ENCODE data around the gene RRP1.

Gene RRP1, protein sequence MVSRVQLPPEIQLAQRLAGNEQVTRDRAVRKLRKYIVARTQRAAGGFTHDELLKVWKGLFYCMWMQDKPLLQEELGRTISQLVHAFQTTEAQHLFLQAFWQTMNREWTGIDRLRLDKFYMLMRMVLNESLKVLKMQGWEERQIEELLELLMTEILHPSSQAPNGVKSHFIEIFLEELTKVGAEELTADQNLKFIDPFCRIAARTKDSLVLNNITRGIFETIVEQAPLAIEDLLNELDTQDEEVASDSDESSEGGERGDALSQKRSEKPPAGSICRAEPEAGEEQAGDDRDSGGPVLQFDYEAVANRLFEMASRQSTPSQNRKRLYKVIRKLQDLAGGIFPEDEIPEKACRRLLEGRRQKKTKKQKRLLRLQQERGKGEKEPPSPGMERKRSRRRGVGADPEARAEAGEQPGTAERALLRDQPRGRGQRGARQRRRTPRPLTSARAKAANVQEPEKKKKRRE

DNA sequence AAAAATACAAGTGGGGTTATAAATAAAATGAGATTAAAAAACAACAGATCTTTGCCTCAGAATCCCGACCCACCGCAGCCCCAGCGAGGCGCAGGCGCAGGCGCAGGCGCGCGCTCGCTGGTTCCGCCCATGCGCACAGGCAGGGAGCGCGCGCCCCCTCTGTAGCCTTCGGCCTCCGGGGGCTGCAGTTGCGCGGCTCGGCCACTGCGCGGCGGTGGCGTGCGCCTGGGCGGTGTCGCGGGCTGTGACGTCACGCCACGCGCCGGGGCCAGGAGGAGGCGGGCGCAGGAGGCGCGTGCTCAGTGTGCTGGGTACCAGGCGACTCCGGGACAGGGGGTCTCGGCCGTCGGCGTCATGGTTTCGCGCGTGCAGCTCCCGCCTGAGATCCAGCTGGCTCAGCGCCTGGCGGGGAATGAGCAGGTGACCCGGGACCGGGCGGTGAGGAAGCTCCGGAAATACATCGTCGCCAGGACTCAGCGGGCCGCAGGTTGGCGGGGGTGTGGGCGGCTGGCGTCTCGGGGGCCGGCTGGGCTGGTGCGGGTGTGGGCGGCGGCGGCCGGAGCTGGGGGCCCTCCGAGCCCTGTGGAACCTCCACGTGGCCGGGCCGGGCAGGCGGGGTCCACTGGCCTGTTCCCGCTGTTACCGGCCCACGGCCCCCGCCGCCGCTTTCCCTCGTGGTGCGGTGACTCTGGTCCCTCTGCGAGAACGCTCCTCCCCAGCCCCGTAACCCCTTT lies at the start of gene RRP1:
RRP1 (plus strand) TSS at position 302 of the 734 bp plus-strand sequence; CDS start at position 355, 53 bp downstream.
- TF ChIP-seq, protein P1, sequence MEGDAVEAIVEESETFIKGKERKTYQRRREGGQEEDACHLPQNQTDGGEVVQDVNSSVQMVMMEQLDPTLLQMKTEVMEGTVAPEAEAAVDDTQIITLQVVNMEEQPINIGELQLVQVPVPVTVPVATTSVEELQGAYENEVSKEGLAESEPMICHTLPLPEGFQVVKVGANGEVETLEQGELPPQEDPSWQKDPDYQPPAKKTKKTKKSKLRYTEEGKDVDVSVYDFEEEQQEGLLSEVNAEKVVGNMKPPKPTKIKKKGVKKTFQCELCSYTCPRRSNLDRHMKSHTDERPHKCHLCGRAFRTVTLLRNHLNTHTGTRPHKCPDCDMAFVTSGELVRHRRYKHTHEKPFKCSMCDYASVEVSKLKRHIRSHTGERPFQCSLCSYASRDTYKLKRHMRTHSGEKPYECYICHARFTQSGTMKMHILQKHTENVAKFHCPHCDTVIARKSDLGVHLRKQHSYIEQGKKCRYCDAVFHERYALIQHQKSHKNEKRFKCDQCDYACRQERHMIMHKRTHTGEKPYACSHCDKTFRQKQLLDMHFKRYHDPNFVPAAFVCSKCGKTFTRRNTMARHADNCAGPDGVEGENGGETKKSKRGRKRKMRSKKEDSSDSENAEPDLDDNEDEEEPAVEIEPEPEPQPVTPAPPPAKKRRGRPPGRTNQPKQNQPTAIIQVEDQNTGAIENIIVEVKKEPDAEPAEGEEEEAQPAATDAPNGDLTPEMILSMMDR (IDR thresholded peaks at IDR 0.05; ENCODE audit: borderline replicate concordance, insufficient read depth, low read depth, low read length) = peak; percentile 99
- peak within 1 kb of the TSS; percentile 84 for H3K4me3 ChIP-seq (ENCODE audit: low read depth, low read length)

DNA sequence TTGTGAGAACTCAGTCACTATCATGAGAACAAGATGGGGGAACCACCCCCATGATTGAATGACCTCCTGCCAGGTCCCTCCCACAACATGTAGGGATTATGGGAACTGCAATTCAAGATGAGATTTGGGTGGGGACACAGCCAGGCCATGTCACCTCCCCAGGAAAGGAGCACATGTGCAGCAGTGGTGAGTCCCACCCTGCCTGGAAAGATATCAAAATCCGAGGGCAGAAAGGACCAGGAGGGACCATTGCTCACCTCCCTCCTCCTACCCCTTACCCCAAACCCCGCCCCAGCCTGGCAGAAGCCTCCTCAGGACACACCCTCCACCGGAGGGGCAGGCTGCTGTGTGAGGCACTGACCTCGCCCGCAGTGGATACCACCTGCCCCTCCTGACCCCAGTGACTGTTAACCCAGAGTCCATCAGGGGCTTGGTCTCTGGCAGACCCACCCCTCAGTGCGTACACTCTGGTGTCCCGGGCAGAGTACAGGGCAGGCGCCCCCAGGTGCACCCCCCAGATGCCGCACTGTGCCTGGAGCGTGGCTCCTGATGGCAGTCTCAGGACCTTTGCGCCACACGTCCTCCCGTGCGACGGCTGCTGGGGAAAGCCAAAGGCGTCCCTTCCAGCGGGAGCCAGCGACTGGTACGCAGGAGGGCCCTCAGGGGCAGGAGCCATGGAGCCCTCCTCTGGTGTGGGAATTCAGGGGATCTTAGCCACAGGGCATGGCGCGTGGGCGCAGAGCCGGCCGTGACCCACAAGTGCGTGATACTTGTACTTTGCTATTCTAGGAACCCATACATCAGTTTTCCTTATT lies 49.5 kb upstream of the RRP1 start:
- H3K4me3 ChIP-seq (ENCODE audit: low read depth, low read length) = no peak overlapping the region
- TF ChIP-seq, protein P1 (IDR thresholded peaks at IDR 0.05; ENCODE audit: borderline replicate concordance, insufficient read depth, low read depth, low read length) = no peak

DNA sequence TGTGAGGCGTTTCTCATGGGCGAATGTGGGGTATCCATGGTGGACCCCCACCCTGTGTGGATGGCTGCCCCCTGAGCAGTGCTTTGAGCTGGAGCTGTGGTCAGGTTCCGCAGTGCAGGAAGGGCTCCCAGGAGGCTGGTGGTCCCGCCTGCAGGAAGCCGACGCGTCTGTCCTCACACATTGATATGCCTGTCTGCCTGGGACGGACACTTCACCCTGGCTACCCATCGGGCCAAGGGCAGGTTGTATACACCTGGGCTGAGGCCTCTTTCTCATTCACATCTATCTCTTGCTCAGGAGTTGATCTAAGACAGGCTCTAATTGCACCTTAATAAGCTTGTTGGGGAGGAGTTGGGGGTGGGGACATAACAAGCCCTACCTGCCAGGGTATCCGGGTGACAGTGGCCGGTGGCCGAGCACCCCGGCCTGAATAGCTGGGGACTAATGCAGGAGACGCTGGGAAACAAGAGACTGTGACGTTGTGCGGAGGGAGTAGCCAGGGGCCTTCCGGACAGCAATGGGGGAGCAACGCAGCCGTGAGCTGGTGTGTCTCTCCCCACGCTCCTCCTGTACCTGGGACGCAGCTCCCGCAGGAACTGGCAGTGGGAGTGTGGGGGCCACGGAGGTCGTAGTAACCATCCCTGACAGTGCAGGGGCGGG lies 48.8 kb upstream of the RRP1 start:
- no peak overlapping the region for H3K4me3 ChIP-seq (ENCODE audit: low read depth, low read length)
- TF ChIP-seq, protein P1 (IDR thresholded peaks at IDR 0.05; ENCODE audit: borderline replicate concordance, insufficient read depth, low read depth, low read length) = no peak

DNA sequence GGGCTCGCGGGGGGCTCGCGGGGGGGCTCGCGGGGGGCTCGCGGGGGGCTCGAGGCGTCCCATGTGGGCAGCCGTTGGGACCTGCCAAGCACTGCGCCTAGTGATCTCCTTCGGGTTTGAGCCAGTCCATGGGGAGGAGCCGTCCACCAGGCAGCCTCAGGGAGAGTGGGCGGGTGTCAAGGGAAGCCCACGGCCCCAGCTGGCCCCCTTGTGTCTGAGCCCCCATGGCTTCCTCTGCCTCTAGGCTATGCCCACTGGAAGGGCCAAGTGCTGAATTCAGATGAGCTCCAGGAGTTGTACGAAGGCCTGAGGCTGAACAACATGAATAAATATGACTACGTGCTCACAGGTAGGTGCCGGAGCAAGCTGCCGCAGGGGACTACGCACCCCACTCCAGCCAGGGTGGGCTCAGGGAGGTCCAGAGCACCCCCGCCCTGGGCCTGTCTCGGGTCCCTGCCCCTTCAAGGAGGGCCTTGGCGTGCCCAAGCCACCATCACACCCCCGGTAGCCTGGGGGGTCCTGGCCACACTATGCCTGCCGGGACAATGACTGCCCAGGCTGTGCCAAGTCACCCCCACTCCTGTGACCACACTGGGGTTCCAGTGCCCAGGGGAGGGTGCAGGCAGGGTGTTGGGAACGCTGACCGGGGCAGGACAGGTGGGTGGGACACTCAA lies 47.8 kb upstream of the RRP1 start:
- no peak overlapping the region for H3K4me3 ChIP-seq (ENCODE audit: low read depth, low read length)
- TF ChIP-seq, protein P1 (IDR thresholded peaks at IDR 0.05; ENCODE audit: borderline replicate concordance, insufficient read depth, low read depth, low read length) = no peak

DNA sequence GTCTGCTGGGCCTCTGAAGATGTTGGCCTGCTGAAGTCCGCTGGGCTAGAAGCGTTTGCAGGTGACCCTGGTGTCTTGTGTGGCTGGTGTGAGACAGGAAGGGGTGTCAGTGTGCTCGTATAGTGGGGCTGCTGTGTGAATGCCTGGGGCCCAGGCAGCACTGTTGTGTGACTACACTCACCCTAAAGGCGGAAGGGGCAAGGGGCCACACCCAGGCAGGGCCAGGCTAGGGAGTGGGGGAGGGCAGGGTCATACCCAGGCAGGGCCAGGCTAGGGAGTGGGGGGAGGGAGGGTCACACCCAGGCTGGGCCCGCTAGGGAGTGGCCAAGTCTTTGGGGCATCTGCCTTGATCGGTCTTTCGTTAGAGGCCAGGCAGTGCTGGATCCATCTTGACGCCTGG lies 45.4 kb upstream of the RRP1 start:
- TF ChIP-seq, protein P1 (IDR thresholded peaks at IDR 0.05; ENCODE audit: borderline replicate concordance, insufficient read depth, low read depth, low read length) = no peak
- no peak overlapping the region for H3K4me3 ChIP-seq (ENCODE audit: low read depth, low read length)

DNA sequence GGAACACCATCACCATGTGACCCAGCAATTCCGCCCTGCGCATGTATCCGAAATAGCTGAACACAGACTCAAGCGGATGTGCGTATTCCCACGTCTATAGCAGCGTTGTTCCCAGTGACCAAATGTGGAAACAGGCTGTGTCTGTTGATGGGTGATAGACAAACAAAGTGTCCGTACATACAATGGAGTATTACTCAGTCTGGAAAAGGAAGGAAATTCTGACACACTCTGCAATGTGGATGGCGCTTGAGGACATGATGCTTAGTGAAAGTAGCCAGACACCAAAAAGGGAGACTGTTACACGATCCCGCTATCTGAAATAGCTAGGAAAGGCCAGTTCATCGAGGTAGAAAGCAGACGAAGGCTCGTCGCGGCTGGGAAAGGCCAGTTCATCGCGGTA lies 44.7 kb upstream of the RRP1 start:
- no peak overlapping the region for H3K4me3 ChIP-seq (ENCODE audit: low read depth, low read length)
- TF ChIP-seq, protein P1 (IDR thresholded peaks at IDR 0.05; ENCODE audit: borderline replicate concordance, insufficient read depth, low read depth, low read length) = no peak

Measured in GM12875 (cell line).